Thyroid gland (tissue), 4 donors: ENCODE measurements around the gene POLR2I. TPM values are rescaled to one million over a fixed set of nuclear protein-coding genes. Genes with fewer than 3 reads are reported as not detected.
A peak's percentile ranks its signal among the peaks of the same experiment; 100 is the strongest.

Source experiments
- DNase-seq, 2 donors: peaks; one replicate each; pipeline ENCODE4 v3.0.0-alpha.2; 2019
- H3K27ac ChIP-seq, 3 donors: fragments of 200-600 bp; sonication (generic); 1 replicate in 2 of 3; 2 replicates in 1 of 3; pipeline ENCODE4 v1.5.1; 2016 to 2019; ENCODE audit warnings: mild to moderate bottlenecking in 1 of 3, moderate library complexity in 1 of 3
- H3K27me3 ChIP-seq: fragments of 200-600 bp; sonication (generic); one replicate; pipeline ENCODE4 v1.5.1; 2019
- H3K36me3 ChIP-seq, 2 donors: fragments of 200-600 bp; sonication (generic); one replicate each; pipeline ENCODE4 v1.5.1; 2016 to 2019
- H3K4me1 ChIP-seq, 2 donors: fragments of 200-600 bp; sonication (generic); one replicate each; pipeline ENCODE4 v1.5.1; 2017 to 2019
- H3K4me3 ChIP-seq, 3 donors: fragments of 200-600 bp; sonication (generic); replicated peaks in 1 of 3; 1 replicate in 2 of 3; 2 replicates in 1 of 3; pipeline ENCODE4 v1.5.1; 2016; ENCODE audit warnings: mild to moderate bottlenecking in 1 of 3
- H3K9me3 ChIP-seq: fragments of 200-600 bp; sonication (generic); one replicate; pipeline ENCODE4 v1.5.1; 2017
- POLR2A ChIP-seq, 2 donors: fragments of 450-650 bp; IDR thresholded peaks; one replicate each; pipeline ENCODE4 v1.6.1; 2017; ENCODE audit warnings: antibody characterized with exemption in 2 of 2, mild to moderate bottlenecking in 2 of 2, moderate library complexity in 1 of 2
- WGBS, 2 donors: methylation state at CpG; one replicate each; pipeline ENCODE4 v1.1.5; 2017; 5-methylcytosine and 5-hydroxymethylcytosine counted together
- intact Hi-C: fragments of 100-400 bp; cut with DNase I; formaldehyde crosslinking; loops from one replicate; pipeline ENCODE4 v1.15.1; 2023
- total RNA-seq, 4 donors: library from RNA; depleted of rRNA; stranded (reverse); fragments of >200 nt; gene quantifications; one replicate each; pipeline ENCODE4 v1.2.3, GENCODE V29; 2016
- TF ChIP-seq, protein P1 (sequence below), 6 experiments: fragments of 200-600 bp in 3 of 6; fragments of 450-650 bp in 3 of 6; sonication (generic) in 3 of 6; IDR thresholded peaks; one replicate each; pipeline ENCODE4 v1.5.1; 2016 to 2019; ENCODE audit warnings: antibody characterized with exemption in 6 of 6, mild to moderate bottlenecking in 2 of 6, inconsistent platforms in 1 of 6, moderate library complexity in 1 of 6

POLR2I gene
- total RNA-seq, 4 donors from 2014 or later, result 53.7 to 101 (median 76.9) TPM

DNA sequence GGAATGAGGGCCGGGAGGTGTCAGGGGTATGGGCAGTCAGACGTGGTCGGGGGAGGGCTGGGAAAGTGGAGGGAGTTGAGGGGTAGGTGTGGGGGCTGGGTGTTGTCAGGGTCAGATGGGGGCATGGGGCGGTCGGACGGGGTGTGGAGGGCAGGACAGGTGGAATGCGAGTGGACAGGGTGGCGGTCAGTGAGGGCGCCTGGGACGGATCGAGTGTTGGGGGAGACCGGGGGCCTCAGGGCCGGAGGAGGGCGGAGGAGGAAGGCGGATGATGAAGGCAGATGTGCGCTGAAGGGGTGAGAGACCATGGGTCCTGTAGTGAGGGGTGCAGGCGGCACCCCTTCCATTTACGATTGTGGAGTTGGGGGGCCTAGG, 6.3 kb upstream of the POLR2I start:
- no peaks in the 10 kb centered on the region for H3K9me3 ChIP-seq
- DNase-seq, result no peak
- peaks cover 5 to 6% of the 10 kb centered on the region in 2 donors for H3K4me1 ChIP-seq
- H3K27ac ChIP-seq, result no peak overlapping the region
- intact Hi-C loops, result no loop called here
- 91 to 93% methylated on average over 18 of the region's 18 CpGs for WGBS, 2 donors
- H3K4me3 ChIP-seq, result no peak overlapping the region
- peaks cover 6 to 26% of the 10 kb centered on the region in 2 donors for H3K36me3 ChIP-seq
- no peak for TF ChIP-seq POLR2A (IDR thresholded peaks at IDR 0.05)
- TF ChIP-seq, protein P1, sequence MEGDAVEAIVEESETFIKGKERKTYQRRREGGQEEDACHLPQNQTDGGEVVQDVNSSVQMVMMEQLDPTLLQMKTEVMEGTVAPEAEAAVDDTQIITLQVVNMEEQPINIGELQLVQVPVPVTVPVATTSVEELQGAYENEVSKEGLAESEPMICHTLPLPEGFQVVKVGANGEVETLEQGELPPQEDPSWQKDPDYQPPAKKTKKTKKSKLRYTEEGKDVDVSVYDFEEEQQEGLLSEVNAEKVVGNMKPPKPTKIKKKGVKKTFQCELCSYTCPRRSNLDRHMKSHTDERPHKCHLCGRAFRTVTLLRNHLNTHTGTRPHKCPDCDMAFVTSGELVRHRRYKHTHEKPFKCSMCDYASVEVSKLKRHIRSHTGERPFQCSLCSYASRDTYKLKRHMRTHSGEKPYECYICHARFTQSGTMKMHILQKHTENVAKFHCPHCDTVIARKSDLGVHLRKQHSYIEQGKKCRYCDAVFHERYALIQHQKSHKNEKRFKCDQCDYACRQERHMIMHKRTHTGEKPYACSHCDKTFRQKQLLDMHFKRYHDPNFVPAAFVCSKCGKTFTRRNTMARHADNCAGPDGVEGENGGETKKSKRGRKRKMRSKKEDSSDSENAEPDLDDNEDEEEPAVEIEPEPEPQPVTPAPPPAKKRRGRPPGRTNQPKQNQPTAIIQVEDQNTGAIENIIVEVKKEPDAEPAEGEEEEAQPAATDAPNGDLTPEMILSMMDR (IDR thresholded peaks at IDR 0.05), result no peak
- no peaks in the 10 kb centered on the region for H3K27me3 ChIP-seq

DNA sequence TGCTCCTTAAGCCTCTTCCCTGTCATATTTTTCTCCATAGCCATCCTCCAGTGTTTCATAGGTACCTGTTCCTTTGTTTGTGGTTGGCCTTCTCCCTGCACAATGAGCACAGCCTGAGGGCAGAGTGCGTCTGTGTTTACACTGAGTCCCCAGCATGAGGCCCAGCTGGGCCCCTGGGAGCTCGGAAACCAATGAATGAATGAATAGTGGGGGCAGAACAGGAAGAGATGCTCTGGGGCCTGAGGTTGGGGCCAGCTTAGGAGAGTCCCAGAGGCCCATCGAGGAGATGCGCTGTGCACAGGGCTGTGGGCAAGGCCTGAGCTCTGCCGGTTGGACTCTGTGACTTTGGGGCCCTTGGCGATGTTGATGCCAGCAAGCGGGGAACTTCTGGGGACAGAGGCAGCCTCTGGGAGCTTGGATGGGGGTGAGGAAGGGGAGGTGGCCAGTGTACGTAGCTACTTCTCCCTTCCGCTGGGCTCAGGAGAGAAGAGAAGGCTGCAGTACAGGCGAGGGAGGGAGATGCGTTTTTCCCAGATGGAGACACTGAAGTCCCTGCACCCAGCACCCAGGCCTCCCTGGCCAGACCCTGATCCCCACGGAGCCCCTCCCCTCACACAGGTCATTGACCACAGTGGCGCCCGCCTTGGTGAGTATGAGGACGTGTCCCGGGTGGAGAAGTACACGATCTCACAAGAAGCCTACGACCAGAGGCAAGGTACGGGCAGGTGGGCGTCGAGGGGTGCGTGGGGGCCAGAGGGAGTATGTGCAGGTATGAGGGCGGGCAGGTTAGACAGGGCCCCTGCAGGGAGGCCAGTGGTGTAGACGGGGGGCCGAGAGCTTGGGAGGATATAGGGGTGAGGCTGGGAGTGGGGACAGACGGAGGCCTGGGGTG, 5.7 kb upstream of the POLR2I start:
- no peak for DNase-seq
- peaks cover 1 to 20% of the 10 kb centered on the region in 2 donors for H3K36me3 ChIP-seq
- no peaks in the 10 kb centered on the region for H3K27me3 ChIP-seq
- WGBS, 2 donors, result 91% methylated on average over 25 to 26 of the region's 26 CpGs
- TF ChIP-seq, protein P1 (IDR thresholded peaks at IDR 0.05), result no peak
- no peak for TF ChIP-seq POLR2A (IDR thresholded peaks at IDR 0.05)
- H3K27ac ChIP-seq, result no peak overlapping the region
- H3K9me3 ChIP-seq, result no peaks in the 10 kb centered on the region
- no peak overlapping the region for H3K4me3 ChIP-seq
- peaks cover 7 to 8% of the 10 kb centered on the region in 2 donors for H3K4me1 ChIP-seq
- intact Hi-C loops, result no loop called here

DNA sequence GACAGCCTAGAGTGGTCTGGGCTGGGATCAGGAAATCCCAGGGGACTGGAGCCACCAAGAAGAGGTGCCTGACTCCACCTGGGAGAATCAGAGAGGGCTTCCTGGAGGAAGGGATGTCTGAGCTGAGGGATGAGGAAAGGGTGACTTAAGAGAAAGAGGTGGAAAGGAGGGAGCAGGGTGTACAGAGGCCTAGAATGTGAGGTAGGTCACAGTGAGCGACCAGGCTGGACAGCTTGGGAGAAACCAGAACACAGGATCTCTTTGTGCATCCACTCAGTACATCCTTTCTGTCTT, 1.6 kb upstream of the POLR2I start:
- peaks cover 15 to 16% of the 10 kb centered on the region in 2 donors for H3K4me1 ChIP-seq

DNA sequence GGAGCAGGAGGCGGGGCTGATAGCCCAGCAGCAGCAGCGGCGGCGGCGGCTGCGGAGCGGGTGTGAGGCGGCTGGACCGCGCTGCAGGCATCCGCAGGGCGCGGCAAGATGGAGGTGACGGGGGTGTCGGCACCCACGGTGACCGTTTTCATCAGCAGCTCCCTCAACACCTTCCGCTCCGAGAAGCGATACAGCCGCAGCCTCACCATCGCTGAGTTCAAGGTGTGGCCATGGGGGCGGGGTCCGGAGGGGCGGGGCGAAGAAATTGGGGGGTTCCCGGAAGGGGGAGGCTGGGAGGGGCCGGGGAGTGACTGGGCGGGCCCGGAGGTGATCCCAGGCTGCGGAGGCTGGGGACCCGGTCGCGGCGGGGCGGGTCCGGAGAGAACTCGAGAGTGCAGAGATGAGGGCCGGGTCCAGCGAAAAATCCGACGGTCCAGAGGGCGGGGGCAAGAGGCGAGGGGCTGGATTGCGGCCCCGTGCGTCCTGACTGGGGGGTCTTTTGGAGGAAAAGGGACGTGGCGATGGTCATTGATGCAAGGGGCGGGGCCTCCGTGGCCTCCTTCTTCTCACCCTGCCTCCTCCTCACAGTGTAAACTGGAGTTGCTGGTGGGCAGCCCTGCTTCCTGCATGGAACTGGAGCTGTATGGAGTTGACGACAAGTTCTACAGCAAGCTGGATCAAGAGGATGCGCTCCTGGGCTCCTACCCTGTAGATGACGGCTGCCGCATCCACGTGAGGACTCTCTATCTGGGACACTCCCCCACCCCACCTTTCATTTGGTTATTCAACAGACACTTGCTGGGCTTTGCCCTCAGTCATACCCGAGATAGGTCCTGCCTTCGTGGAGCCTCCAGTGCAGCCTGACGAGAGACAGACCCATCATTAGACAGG, 1.0 kb upstream of the POLR2I start, which contains the start of gene TBCB:
Gene TBCB, plus strand, starts transcription at position 16 of the 891 bp plus-strand sequence. Its CDS starts 93 bp downstream, at position 109.
- H3K4me1 ChIP-seq, result peaks cover 15 to 16% of the 10 kb centered on the region in 2 donors

More for the DNA sequence above, 1.6 kb upstream of the POLR2I start:
- Histone ChIP-seq H3K4me3 (peak overlapping the region in 1 of 3 donors; percentile 47), H3K27me3 (no peaks in the 10 kb centered on the region), H3K27ac (no peak overlapping the region), H3K36me3 (peaks cover 12 to 18% of the 10 kb centered on the region in 2 donors), H3K9me3 (no peaks in the 10 kb centered on the region)
- no peak for TF ChIP-seq POLR2A (IDR thresholded peaks at IDR 0.05)
- TF ChIP-seq, protein P1 (IDR thresholded peaks at IDR 0.05), result no peak
- WGBS, 2 donors, result 90 to 93% methylated on average over 1 of the region's 1 CpG
- intact Hi-C loops, result no loop called here
- DNase-seq, result no peak

More for the DNA sequence above, 1.0 kb upstream of the POLR2I start, which contains the start of gene TBCB:
- H3K9me3 ChIP-seq, result no peaks in the 10 kb centered on the region
- peaks cover 12 to 19% of the 10 kb centered on the region in 2 donors for H3K36me3 ChIP-seq
- peak within 1 kb of the TSS; percentile 24 to 84 (median 68) for H3K27ac ChIP-seq
- H3K4me3 ChIP-seq, result peak within 1 kb of the TSS; percentile 13 to 87 (median 60)
- intact Hi-C loops, result no loop called here
- 7 to 8% methylated on average over 34 to 44 of the region's 59 CpGs for WGBS, 2 donors
- TF ChIP-seq, protein P1 (IDR thresholded peaks at IDR 0.05), result no peak
- TF ChIP-seq POLR2A (IDR thresholded peaks at IDR 0.05), result peak in 1 of 2 donors; percentile 56
- peak; percentile 78 to 80 for DNase-seq
- H3K27me3 ChIP-seq, result no peaks in the 10 kb centered on the region
